ENCODE measurements around the gene ZXDA.

Gene ZXDA

DNA sequence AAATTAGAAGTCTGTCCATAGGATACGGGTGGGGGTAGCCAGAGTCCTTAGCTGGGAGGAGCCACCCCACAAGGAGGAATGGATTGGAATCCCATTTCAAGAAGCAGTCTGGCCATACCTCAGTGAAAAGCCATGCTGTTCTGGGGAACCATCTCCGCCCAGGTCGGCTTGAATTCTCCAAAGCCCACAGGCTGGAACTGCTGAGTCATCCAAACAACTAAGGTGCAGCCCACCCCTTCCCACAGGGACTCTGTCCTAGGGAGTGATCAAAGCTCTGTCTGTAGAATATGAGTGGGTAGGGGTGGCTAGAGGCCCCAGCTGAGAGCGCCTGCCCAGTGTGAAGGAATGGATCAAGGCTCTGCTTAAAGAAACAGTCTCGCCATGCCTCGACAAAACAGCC is 38.8 kb downstream of the ZXDA start:
- DNase-seq (ENCODE audit: low spot score), result no peak
